ENCODE data around the gene TBCD. TPM values are rescaled to one million over a fixed set of nuclear protein-coding genes. Genes with fewer than 3 reads are reported as not detected.

The TBCD gene
- total RNA-seq, 2 experiments from 2014 or later, result 87.8 to 145 TPM

- Histone ChIP-seq H3K4me1 (ENCODE audit: insufficient read depth, low read length, poor library complexity, severe bottlenecking) (no peaks in the 10 kb centered on the region), H3K4me3 (ENCODE audit: low read depth, low read length, poor library complexity, severe bottlenecking) (no peak overlapping the region), H4K20me1 (ENCODE audit: insufficient read depth, low read length) (no peaks in the 10 kb centered on the region), H3K27ac (ENCODE audit: low read depth, low read length, poor library complexity, severe bottlenecking) (no peak overlapping the region), H3K79me2 (ENCODE audit: insufficient read depth, low read depth, low read length) (no peaks in the 10 kb centered on the region), H3K4me2 (ENCODE audit: low read length) (no peak overlapping the region), H3K9me2 (ENCODE audit: insufficient read depth, low read length) (no peaks in the 10 kb centered on the region), H3K9me3 (ENCODE audit: low read length) (peaks cover 20% of the 10 kb centered on the region), H2AFZ (ENCODE audit: low read length) (no peak overlapping the region), H3K36me3 (ENCODE audit: insufficient read depth, low read length) (peaks cover 79% of the 10 kb centered on the region)
- BruUV-seq (replicated peaks), result no TSS peak
- no peak for DNase-seq (ENCODE audit: low spot score)
- ChIA-PET POLR2A (no interaction called here), CTCF (ENCODE audit: unreplicated experiment) (no interaction called here)
- no peak for TF ChIP-seq EZH2phosphoT487 (IDR thresholded peaks at IDR 0.05; ENCODE audit: borderline replicate concordance, low read depth, low read length)
- TF ChIP-seq, protein P1, sequence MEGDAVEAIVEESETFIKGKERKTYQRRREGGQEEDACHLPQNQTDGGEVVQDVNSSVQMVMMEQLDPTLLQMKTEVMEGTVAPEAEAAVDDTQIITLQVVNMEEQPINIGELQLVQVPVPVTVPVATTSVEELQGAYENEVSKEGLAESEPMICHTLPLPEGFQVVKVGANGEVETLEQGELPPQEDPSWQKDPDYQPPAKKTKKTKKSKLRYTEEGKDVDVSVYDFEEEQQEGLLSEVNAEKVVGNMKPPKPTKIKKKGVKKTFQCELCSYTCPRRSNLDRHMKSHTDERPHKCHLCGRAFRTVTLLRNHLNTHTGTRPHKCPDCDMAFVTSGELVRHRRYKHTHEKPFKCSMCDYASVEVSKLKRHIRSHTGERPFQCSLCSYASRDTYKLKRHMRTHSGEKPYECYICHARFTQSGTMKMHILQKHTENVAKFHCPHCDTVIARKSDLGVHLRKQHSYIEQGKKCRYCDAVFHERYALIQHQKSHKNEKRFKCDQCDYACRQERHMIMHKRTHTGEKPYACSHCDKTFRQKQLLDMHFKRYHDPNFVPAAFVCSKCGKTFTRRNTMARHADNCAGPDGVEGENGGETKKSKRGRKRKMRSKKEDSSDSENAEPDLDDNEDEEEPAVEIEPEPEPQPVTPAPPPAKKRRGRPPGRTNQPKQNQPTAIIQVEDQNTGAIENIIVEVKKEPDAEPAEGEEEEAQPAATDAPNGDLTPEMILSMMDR (conservative IDR thresholded peaks at IDR 0.05; ENCODE audit: low read length), result no peak
- intact Hi-C loops (cut with micrococcal nuclease; ENCODE audit: unreplicated experiment), result no loop called here
Observed at GRCh38 chr17:82940226-82941020, 188.6 kb downstream of the TBCD start.

DNA sequence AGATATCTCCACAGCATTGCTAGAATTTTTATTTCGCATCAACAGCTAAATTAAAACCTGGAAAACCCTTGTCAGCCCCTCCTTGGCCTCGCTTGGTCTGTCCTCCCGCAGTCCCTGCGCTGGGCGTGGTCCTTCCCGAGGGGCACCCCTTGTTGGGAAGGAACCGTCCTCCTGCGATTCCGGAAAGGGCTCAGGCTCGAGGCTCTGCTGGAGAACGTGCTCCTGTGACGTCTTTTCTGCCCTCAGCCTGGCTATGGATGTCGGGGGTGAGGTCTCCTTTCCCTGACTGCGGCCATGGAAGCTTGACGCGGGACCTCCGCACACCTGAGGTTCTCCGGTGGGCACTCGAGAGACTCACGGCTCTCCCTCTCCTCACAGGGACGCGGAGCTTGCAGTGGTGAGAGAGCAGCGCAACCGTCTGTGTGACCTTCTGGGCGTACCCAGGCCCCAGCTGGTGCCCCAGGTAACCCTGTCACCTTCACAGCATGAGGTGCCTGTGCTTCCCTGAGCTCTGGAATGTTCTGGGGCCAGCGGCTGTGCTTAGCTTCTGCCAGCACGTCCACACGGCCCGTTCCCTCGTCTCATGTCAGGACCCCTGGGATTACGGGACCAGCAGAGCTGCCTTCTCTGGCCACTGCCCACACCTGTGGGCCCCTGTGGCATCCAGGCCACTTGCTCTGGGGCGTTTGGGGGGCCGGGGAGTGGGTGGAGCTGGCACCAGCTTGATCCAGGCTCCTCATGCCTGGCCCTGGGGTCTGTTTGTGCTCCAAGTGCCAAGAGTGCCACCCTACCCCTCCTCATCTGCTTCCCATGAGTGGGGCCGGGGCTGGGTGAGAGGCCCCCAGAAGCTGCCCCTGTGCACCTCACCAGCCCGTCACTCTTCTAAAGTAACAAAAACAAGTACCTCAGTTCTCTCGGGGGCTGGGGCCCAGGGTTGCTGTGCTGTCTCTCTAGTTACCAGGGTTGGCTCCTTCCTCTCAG, 189.4 kb downstream of the TBCD start:
- TF ChIP-seq, protein P1 (conservative IDR thresholded peaks at IDR 0.05; ENCODE audit: low read length), result no peak
- TF ChIP-seq EZH2phosphoT487 (IDR thresholded peaks at IDR 0.05; ENCODE audit: borderline replicate concordance, low read depth, low read length), result no peak
- Histone ChIP-seq H3K36me3 (ENCODE audit: insufficient read depth, low read length) (peaks cover 84% of the 10 kb centered on the region), H3K9me3 (ENCODE audit: low read length) (peaks cover 29% of the 10 kb centered on the region), H3K27ac (ENCODE audit: low read depth, low read length, poor library complexity, severe bottlenecking) (no peak overlapping the region), H3K4me2 (ENCODE audit: low read length) (no peak overlapping the region), H3K4me3 (ENCODE audit: low read depth, low read length, poor library complexity, severe bottlenecking) (no peak overlapping the region), H4K20me1 (ENCODE audit: insufficient read depth, low read length) (no peaks in the 10 kb centered on the region), H3K4me1 (ENCODE audit: insufficient read depth, low read length, poor library complexity, severe bottlenecking) (no peaks in the 10 kb centered on the region), H2AFZ (ENCODE audit: low read length) (no peak overlapping the region), H3K79me2 (ENCODE audit: insufficient read depth, low read depth, low read length) (no peaks in the 10 kb centered on the region), H3K9me2 (ENCODE audit: insufficient read depth, low read length) (no peaks in the 10 kb centered on the region)
- DNase-seq (ENCODE audit: low spot score), result no peak
- ChIA-PET POLR2A (interaction anchor here (0.6 kb wide), 1 partner anchor 225 kb away, joined by 3 read pairs; the partner anchor contains the start of gene FN3KRP), CTCF (ENCODE audit: unreplicated experiment) (interaction anchor here (0.6 kb wide), 1 partner anchor 190 kb away, joined by 3 read pairs; no protein-coding TSS in a partner anchor)
- intact Hi-C loops (cut with micrococcal nuclease; ENCODE audit: unreplicated experiment), result no loop called here
- no TSS peak for BruUV-seq (replicated peaks)

Data from OCI-LY7 (cell line).